Ecto neural progenitor cell (in vitro differentiated cells): Measurements from ENCODE around the gene ZNF334.

Source experiments
- DNase-seq: peaks from one replicate; pipeline ENCODE4 v3.0.0-alpha.2; 2018; ENCODE audit warnings: low spot score

The ZNF334 gene

DNA sequence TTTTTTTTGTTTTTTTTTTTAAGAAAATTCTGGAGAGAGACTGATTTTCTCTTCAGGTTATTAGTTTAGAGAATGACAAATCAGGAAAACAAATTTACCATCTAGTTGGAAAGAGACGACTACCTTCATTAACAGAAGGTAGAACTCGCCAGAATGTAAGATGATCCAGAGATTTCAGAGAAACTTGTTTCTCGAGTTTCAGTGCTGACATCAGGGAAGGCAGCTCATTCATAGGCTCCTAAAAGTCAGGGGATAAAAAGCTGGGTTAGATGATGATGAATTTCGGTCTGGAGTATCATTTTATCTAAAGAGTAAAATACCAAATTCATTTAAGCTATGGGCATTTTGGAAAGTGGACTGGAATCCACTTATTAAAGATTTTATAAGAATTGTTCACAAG lies 27.9 kb downstream of the ZNF334 start:
- DNase-seq, result no peak

DNA sequence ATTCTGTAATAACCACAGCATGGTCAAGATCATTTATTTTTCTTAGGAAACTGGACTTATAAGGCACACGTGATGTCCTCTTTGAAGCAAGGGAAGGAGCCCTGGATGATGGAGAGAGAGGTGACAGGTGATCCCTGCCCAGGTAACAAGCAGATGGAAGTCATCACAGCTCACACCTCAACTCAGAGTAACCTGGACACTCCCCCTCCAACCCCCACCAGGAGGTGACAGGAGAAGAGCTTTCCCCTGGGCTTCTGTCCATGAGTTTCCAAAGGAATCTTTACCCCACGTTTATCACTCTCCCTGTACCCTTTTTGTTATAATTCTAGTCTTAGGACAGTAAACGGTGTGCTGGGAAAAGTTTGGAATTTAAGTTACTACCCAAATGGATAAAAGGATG lies 28.4 kb downstream of the ZNF334 start:
- no peak for DNase-seq

DNA sequence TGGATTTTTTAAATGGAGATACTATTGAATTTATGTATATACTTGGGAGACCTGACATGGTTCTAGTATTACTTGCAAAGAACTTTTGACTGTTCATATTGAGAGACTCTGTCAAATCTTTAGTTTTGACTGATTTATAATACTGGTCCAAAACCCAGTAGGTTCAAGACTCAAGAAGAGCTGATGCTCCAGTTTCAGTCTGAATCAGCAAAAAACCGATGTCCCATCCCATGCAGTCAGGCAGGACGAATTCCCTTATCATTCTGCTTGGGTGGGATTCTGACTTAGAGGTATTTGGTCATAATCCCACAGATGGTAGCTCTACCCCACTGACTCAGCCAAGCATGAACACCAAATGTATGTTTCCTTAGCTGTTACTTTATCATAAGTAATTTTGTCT lies 29.5 kb downstream of the ZNF334 start:
- DNase-seq, result no peak

DNA sequence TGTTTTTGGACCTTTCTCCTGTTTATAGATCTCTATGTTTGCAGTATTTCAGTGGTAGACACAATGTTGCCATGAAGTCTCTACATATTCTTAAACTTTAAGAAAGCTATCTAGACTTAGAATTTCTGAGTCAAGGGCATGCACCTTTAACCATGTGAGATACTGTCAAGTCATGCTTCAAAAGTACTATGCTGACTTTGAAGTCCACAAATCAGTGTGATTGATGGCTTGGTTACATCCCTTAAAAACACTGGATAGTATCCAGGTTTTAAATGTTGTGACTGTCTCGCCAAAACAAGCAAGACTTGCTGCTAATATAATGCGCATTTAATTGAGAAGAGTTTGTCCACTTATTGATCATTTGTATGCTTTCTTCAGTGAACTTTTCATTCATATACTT lies 30.5 kb downstream of the ZNF334 start:
- DNase-seq, result no peak

DNA sequence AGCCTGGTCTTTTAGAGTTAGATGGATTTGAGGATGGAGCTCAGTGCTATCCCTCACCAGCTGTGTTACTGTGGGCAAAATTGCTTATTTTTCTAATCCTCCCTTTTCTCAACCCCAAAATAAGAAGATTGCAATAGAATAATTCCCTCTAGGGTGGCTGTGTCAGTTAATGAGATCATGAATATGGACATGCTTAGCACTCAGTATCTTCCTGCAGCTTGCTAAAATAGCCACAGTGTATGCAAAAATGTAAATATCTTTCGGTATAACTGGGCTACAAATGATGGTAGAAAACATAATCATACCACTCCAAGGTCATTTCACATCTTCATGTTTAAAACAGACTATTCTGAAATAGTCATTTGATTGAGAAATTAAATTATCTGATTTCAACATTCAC lies 35.7 kb downstream of the ZNF334 start:
- DNase-seq, result no peak

DNA sequence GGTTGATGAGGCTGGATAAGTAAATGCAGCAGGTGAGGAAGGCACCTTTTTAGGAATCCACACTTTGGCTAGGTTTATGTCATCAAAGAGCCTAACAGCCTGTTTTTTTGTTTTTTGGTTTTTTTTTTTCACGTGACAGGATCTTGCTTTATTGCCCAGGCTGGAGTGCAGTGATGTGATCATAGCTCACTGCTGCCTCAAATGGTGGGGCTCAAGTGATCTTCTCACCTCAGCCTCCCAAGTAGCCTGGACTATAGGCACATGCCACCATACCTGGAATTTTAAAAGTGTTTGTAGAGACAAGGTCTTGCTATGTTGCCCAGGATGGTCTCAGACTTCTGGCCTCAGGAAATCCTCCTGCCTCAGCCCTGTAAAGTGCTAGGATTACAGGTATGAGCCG lies 36.1 kb downstream of the ZNF334 start:
- DNase-seq, result no peak

DNA sequence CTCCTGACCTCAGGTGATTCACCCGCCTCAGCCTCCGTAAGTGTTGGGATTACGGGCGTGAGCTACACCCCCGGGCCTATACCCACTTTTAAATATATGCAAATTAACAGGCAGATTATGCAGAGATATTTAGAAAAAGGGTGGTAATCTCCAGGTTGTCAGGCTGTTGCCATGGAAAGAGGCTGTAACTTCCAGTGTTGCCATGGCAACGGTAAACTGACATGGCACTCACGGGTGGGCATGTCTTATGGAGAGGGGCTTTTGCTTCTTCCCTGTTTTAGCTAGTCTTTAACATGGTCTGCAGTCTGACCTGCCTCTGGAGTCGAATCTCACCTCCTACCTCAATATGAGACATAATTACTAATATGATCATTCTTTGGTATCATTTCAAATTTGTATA lies 44.9 kb downstream of the ZNF334 start:
- no peak for DNase-seq

DNA sequence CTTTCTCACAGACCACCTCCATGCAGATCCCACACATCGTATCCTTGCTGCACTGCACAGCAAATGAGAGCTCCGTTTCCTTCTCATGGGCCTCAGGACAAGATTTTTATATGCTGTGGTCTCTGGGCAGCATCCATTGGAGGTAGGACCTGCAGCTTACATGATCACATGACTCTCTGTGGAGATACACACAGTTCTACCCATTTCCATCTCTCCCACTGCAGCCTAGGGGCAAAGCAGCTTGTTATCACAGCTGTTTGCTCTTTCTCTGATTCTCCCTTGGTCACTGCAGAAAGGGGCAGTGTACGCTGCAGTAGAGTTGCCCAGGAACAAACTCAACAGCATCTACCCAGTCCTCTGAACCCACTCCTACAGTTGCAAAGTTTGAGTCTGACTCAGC lies 48.9 kb downstream of the ZNF334 start:
- no peak for DNase-seq

DNA sequence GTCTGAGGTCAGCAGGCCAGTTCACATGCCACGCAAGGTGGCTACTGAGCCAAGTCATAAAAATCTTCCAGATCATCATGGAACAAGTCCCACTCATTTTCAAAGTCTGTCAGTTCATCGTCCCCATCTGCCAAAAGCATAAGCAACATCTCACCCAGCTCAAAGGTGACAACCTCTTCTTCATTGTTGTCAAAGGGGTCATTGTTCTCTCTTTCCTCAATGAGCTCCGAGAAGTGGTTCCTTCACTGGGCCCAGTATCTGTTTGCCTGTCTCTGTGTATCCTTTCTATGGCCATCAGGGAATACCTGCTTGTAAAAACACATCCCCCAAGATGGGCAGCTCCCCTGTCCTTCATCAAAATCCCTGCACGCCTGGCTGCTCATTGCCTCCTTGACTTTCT lies 49.5 kb downstream of the ZNF334 start:
- DNase-seq, result no peak

DNA sequence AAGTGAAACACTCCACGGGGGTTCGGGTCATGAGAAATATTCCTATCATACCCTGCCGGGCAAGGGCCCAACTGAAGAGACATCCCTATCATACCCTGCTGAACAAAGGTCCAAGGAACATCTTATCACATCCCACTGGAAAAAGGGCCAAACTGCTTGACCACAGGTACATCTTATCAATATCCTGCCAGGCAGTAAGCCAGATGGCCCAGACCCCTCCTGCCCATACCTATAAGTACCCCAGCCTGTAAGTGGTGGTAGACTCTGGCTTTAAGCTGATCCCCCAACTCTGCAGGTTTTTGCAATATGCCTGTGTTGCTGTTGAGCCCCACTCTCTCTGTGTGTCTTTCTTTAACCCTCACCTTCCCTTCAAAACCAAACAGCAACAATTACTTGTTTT lies 51.6 kb downstream of the ZNF334 start:
- no peak for DNase-seq

DNA sequence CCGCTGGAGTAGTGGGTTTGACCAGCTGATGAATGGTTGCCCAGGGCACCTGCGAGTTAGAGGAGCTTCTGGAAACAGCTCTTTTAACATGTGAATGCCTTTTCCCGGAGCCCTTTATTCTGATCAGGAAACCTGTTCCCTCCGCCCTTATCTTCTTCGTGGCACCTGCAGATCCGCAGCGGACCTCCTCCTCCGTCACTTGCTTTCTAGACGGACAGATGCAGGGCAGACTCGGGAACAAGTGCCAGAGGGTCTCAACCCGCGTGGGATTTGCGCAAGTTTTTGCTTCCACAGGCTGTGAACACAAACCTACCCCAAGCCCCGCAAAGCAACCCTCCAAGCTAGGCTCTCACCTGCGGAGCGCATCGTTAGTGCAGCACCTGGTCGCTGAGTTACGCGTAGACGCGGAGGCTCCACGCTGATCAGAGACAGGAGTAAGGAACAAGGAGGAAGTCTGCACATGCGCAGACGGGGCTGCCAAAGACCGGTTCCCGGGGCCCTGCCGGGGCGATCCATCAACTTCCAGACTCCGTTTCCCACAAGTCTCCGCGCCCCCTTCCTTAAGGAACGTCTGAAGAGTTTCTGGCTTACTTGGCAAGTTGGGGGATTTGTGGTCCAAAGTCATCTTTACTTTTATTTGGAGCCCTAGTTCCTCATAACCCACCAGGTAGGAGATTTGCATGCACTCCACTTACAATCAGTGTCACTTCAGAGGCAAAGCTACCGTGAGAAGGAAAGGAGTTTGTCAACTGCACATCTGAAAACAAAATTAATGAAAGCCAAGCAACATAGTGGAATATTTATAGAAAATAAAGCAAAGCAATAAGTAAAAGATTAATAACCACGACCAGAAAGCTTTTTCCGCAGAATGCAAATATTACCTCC lies 54.3 kb downstream of the ZNF334 start:
- peak; percentile 86 for DNase-seq

DNA sequence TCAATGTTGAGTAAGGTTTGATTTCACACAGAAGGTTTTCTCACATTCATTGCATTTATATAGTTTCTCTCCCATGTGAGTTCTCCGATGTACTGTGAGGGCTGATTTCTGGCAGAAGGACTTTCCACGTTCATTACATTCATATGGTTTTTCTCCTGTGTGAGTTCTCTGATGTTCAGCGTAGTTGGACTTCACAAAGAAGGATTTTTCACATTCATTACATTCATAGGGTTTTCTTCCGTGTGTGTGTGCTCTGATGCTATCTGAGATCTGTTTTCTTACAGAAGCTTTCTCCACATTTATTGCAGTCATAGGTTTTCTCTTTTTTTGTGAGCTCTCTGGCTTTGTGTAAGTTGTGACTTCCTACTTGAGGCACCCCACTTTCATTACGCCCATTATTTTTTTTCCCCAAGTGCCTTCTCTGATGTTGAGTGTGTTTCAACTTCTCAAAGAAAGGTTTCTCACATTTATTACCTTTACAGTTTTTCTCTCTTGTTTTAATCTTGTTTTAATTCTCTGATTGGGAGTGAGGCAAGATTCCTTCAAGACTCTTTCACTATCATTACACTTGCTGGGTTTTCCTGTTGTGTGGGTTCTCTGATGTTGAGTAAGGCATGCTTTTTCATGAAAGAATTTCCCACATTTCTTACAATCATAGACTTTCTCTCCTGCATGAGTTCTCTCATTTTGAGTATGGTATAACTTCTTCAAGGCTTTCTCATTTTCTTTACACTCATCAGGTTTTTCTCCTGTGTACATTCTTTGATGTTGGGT lies 56.9 kb downstream of the ZNF334 start:
- DNase-seq, result no peak

DNA sequence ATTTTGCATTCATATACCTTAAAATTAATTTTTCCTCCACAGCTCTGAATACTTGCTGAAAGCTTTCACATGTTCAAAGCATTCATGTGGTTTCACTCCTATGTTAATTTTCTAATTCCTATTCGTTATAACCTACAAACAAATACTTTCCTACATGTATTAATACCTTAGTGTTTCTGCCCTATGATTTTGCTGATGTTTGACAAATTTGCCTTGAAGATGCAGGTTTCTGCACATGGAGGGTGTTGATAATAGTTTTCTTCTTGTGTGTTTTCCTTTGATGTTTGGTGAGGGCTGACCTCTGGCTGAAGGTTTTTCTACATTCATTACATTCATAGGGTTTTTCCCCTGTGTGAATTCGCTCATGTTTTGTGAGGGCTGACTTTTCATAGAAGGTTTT lies 57.6 kb downstream of the ZNF334 start:
- no peak for DNase-seq
